SU-DHL-6 (cell line): ENCODE data around the gene PAX4.

Experiments
- H2AFZ ChIP-seq: fragments of 200-600 bp; sonication (generic); 2 replicates; pipeline ENCODE4 v1.6.1; 2014; ENCODE audit warnings: low read depth, mild to moderate bottlenecking, moderate library complexity, mixed read lengths, antibody characterized with exemption, low read length; ENCODE audit not compliant: severe bottlenecking
- H3F3A ChIP-seq: fragments of 200-600 bp; shearing (Covaris generic); 2 replicates; pipeline ENCODE4 v1.6.0; 2016; ENCODE audit warnings: antibody characterized with exemption, mild to moderate bottlenecking; ENCODE audit not compliant: insufficient read depth
- H3K27ac ChIP-seq: fragments of 200-600 bp; sonication (generic); 2 replicates; pipeline ENCODE4 v1.5.1; 2016; ENCODE audit warnings: low read depth, mild to moderate bottlenecking, low read length, moderate library complexity, mixed read lengths
- H3K27me3 ChIP-seq: fragments of 200-600 bp; sonication (generic), shearing (Covaris generic); 2 replicates; pipeline ENCODE4 v1.6.0; 2014; ENCODE audit warnings: mild to moderate bottlenecking, low read length
- H3K36me3 ChIP-seq: fragments of 200-600 bp; sonication (generic); 2 replicates; pipeline ENCODE4 v1.6.1; 2014; ENCODE audit warnings: mild to moderate bottlenecking, low read length, mixed read lengths
- H3K4me2 ChIP-seq: fragments of 300-600, 200-600 bp; shearing (Covaris generic), sonication (generic); 2 replicates; pipeline ENCODE4 v1.6.0; 2014; ENCODE audit warnings: low read length, low read depth, mild to moderate bottlenecking; ENCODE audit not compliant: poor library complexity, severe bottlenecking
- H3K4me3 ChIP-seq: fragments of 200-600 bp; sonication (generic); 2 replicates; pipeline ENCODE4 v1.5.1; 2014; ENCODE audit warnings: antibody characterized with exemption, low read length, mild to moderate bottlenecking, mixed read lengths; ENCODE audit not compliant: insufficient read depth, poor library complexity, severe bottlenecking
- H3K79me2 ChIP-seq: fragments of 200-600 bp; sonication (generic); 2 replicates; pipeline ENCODE4 v1.6.1; 2014; ENCODE audit warnings: mild to moderate bottlenecking, low read length, moderate library complexity; ENCODE audit not compliant: insufficient read depth
- H3K9ac ChIP-seq: fragments of 200-600 bp; sonication (generic); 2 replicates; pipeline ENCODE4 v1.7.0; 2014; ENCODE audit warnings: mild to moderate bottlenecking, low read length
- H3K9me2 ChIP-seq: fragments of 200-600 bp; sonication (generic); replicated peaks from 2 replicates; pipeline ENCODE4 v1.6.1; 2014; ENCODE audit warnings: low read length; ENCODE audit not compliant: insufficient read depth
- H3K9me3 ChIP-seq: fragments of 200-600 bp; sonication (generic); 2 replicates; pipeline ENCODE4 v1.6.1; 2014; ENCODE audit warnings: low read length, mixed read lengths; ENCODE audit not compliant: insufficient read depth
- H4K20me1 ChIP-seq: fragments of 200-600 bp; sonication (generic); 2 replicates; pipeline ENCODE4 v1.6.1; 2014; ENCODE audit warnings: low read depth, mild to moderate bottlenecking, antibody characterized with exemption, low read length, moderate library complexity, mixed read lengths
- EZH2phosphoT487 ChIP-seq: fragments of 200-600 bp; sonication (generic), shearing (Covaris generic); conservative IDR thresholded peaks from 2 replicates; pipeline ENCODE4 v1.6.1; 2018; ENCODE audit warnings: mild to moderate bottlenecking, antibody characterized with exemption, low read length, moderate library complexity, mixed read lengths
- TF ChIP-seq, protein P1 (sequence below): fragments of 200-600 bp; sonication (generic); IDR thresholded peaks from one replicate; pipeline ENCODE4 v1.5.1; 2017; ENCODE audit warnings: antibody characterized with exemption, mild to moderate bottlenecking, low read length, moderate library complexity; ENCODE audit not compliant: insufficient read depth, poor library complexity, severe bottlenecking

Gene PAX4

DNA sequence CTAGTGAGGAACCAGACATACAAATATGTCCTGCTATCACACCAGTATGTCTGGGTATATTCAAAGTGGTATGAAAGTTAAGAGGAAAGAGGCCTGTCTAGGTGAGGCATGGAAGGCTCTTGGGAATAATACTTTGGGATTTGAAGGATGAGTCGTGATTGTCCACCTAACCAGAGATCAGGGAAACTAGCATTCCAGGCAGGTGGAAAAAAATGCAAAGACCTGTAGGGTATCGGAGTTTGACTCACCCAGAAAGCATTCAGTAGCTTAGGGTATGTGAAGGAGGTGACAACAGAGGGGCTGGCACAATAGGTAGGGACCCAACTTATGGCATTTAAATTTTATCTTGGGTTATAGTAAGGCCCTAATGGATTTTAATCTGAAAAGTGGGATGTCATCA lies 31.6 kb downstream of the PAX4 start:
- Histone ChIP-seq H3K79me2 (peaks cover 26% of the 10 kb centered on the region), H3K9ac (no peak overlapping the region), H3K9me3 (no peaks in the 10 kb centered on the region), H4K20me1 (no peaks in the 10 kb centered on the region), H3K27ac (no peak overlapping the region), H3K4me3 (no peak overlapping the region), H3K4me2 (no peak overlapping the region), H3F3A (0 out of 2 replicates have a peak, but pooled peaks cover 3% of the 10 kb centered on the region), H2AFZ (peak overlapping the region; percentile 88), H3K9me2 (no peaks in the 10 kb centered on the region), H3K27me3 (no peaks in the 10 kb centered on the region), H3K36me3 (no peaks in the 10 kb centered on the region)
- no peak for TF ChIP-seq EZH2phosphoT487

DNA sequence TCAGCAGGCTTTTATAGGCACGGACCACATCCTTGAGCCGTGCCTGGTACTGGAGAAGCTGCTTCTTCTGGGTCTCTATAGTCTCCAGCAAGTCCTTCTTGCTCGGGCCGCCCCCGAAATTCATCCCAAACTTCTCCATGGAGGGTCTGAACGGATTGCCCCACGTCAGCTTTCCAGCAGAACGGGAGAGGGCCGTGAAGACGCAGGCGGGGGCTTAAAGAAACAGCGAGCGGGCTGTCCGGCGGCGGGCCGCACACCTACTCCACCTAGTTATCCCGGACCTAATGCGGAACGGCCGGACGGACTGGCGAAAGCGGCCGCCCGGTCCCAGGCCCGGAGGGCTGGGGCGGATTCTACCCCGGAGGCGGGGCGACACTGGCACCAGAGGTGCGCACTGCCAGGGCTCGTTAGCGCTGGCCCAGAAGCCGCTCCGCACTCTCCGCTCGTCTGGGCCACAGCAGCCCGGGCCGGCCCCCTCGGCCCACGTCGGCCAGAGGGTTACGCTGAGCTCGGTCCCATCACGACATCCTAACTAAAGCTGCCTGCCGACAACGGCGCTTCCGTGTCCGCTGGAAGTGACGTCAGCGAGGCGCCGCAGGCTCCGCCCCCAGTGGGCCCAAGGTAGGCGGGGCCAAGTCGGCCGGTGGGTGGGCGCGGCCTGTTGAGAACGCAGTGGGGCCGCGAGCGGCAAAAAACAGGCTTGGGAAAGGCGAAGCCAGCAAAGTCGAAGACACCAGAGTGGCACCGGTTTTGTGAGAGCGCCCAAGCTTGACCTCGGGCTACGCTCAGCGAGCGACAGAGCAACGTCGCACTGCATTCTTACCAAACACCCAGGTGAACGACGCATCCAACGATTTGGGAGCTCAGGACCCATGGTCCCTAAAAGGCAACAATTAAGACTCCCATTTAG lies 32.6 kb downstream of the PAX4 start, which contains the start of gene GCC1:
GCC1 (minus strand) TSS at position 553 of the 910 bp plus-strand sequence; CDS start at position 139, 414 bp downstream.
- H3K27ac ChIP-seq, result no peak within 1 kb of the TSS
- no peaks in the 10 kb centered on the region for H4K20me1 ChIP-seq
- no peaks in the 10 kb centered on the region for H3K27me3 ChIP-seq
- peak within 1 kb of the TSS; percentile 75 for H3K4me2 ChIP-seq
- peaks cover 26% of the 10 kb centered on the region for H3K79me2 ChIP-seq
- H3F3A ChIP-seq, result 0 out of 2 replicates have a peak, but pooled peaks cover 3% of the 10 kb centered on the region
- H3K9ac ChIP-seq, result peak within 1 kb of the TSS; percentile 81
- no peaks in the 10 kb centered on the region for H3K9me2 ChIP-seq
- peak within 1 kb of the TSS; percentile 88 for H2AFZ ChIP-seq
- H3K36me3 ChIP-seq, result no peaks in the 10 kb centered on the region
- TF ChIP-seq EZH2phosphoT487, result no peak
- TF ChIP-seq, protein P1, sequence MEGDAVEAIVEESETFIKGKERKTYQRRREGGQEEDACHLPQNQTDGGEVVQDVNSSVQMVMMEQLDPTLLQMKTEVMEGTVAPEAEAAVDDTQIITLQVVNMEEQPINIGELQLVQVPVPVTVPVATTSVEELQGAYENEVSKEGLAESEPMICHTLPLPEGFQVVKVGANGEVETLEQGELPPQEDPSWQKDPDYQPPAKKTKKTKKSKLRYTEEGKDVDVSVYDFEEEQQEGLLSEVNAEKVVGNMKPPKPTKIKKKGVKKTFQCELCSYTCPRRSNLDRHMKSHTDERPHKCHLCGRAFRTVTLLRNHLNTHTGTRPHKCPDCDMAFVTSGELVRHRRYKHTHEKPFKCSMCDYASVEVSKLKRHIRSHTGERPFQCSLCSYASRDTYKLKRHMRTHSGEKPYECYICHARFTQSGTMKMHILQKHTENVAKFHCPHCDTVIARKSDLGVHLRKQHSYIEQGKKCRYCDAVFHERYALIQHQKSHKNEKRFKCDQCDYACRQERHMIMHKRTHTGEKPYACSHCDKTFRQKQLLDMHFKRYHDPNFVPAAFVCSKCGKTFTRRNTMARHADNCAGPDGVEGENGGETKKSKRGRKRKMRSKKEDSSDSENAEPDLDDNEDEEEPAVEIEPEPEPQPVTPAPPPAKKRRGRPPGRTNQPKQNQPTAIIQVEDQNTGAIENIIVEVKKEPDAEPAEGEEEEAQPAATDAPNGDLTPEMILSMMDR, result no peak
- H3K9me3 ChIP-seq, result no peaks in the 10 kb centered on the region
- peak within 1 kb of the TSS; percentile 78 for H3K4me3 ChIP-seq

DNA sequence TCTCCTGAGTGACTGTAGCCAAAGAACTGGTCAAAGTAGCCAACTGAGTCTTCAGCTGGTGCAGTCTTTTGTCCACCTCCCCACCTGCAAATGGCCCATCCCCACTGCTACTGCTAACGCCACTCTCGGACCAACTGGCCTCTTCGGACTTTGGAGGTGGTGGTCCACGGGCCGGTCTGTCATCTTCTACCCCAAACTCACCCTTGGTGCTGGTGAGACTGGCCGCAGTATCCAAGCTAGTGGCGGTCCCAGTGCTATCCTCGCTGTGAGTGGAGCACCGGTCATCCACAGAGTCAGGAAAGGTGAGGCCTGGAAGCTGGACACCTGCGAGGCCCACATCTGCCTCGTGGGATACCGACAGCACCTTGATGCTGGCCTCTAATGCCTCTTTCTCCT lies 33.3 kb downstream of the PAX4 start:
- Histone ChIP-seq H2AFZ (peak overlapping the region; percentile 88), H3K27ac (no peak overlapping the region)
- TF ChIP-seq EZH2phosphoT487, result no peak
- TF ChIP-seq, protein P1, result no peak

DNA sequence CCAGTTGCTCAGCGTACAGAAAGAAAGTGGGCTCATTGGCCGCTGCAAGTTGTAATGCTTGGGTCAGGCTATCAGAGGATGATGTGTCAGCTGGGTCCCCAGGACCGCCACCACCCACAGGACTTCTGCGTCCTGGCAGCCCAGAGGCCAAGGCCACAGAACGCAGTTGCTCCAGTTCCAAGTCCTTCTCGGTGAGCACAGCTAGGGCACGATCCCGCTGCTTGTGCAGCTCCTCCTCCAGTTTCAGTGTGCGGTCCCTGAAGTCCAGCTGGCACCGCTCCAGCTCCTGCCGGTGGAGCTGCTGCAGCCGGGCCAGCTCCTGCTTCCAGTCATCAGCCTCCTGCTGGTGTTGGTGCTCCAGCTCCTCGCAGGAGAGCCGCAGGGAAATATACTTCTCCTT lies 35.6 kb downstream of the PAX4 start:
- no peak overlapping the region for H2AFZ ChIP-seq
- no peaks in the 10 kb centered on the region for H3K9me2 ChIP-seq
- H3K9ac ChIP-seq, result no peak overlapping the region
- H4K20me1 ChIP-seq, result no peaks in the 10 kb centered on the region
- H3K9me3 ChIP-seq, result no peaks in the 10 kb centered on the region
- no peak overlapping the region for H3K4me3 ChIP-seq
- peaks cover 19% of the 10 kb centered on the region for H3K79me2 ChIP-seq
- H3K27ac ChIP-seq, result no peak overlapping the region
- 0 out of 2 replicates have a peak, but pooled peaks cover 3% of the 10 kb centered on the region for H3F3A ChIP-seq
- no peaks in the 10 kb centered on the region for H3K27me3 ChIP-seq
- H3K36me3 ChIP-seq, result no peaks in the 10 kb centered on the region
- no peak for TF ChIP-seq EZH2phosphoT487
- TF ChIP-seq, protein P1, result no peak
- no peak overlapping the region for H3K4me2 ChIP-seq

More for the DNA sequence above, 33.3 kb downstream of the PAX4 start:
- H3K9me2 ChIP-seq, result no peaks in the 10 kb centered on the region
- H3K27me3 ChIP-seq, result no peaks in the 10 kb centered on the region
- peaks cover 26% of the 10 kb centered on the region for H3K79me2 ChIP-seq
- peak overlapping the region; percentile 78 for H3K4me3 ChIP-seq
- H3K4me2 ChIP-seq, result peak overlapping the region; percentile 75
- no peaks in the 10 kb centered on the region for H3K9me3 ChIP-seq
- peak overlapping the region; percentile 81 for H3K9ac ChIP-seq
- H3K36me3 ChIP-seq, result no peaks in the 10 kb centered on the region
- 0 out of 2 replicates have a peak, but pooled peaks cover 3% of the 10 kb centered on the region for H3F3A ChIP-seq
- no peaks in the 10 kb centered on the region for H4K20me1 ChIP-seq
